ENCODE results near the gene MSANTD2.

The MSANTD2 gene

GRCh38 chr11:124756753-124757227, 43.4 kb downstream of the MSANTD2 start:
- TF ChIP-seq, protein P1, sequence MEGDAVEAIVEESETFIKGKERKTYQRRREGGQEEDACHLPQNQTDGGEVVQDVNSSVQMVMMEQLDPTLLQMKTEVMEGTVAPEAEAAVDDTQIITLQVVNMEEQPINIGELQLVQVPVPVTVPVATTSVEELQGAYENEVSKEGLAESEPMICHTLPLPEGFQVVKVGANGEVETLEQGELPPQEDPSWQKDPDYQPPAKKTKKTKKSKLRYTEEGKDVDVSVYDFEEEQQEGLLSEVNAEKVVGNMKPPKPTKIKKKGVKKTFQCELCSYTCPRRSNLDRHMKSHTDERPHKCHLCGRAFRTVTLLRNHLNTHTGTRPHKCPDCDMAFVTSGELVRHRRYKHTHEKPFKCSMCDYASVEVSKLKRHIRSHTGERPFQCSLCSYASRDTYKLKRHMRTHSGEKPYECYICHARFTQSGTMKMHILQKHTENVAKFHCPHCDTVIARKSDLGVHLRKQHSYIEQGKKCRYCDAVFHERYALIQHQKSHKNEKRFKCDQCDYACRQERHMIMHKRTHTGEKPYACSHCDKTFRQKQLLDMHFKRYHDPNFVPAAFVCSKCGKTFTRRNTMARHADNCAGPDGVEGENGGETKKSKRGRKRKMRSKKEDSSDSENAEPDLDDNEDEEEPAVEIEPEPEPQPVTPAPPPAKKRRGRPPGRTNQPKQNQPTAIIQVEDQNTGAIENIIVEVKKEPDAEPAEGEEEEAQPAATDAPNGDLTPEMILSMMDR (IDR thresholded peaks at IDR 0.05; ENCODE audit: low read depth, low read length), result no peak
- no peak overlapping the region for H3K4me3 ChIP-seq (ENCODE audit: low read depth, low read length)

- TF ChIP-seq, protein P1 (IDR thresholded peaks at IDR 0.05; ENCODE audit: low read depth, low read length), result no peak
- no peak overlapping the region for H3K4me3 ChIP-seq (ENCODE audit: low read depth, low read length)
These were observed 44.0 kb downstream of the MSANTD2 start for GRCh38 chr11:124756033-124756752.

GRCh38 chr11:124754710-124755109, 45.5 kb downstream of the MSANTD2 start:
- TF ChIP-seq, protein P1 (IDR thresholded peaks at IDR 0.05; ENCODE audit: low read depth, low read length), result no peak
- H3K4me3 ChIP-seq (ENCODE audit: low read depth, low read length), result no peak overlapping the region

GRCh38 chr11:124754309-124754708, 45.9 kb downstream of the MSANTD2 start:
- TF ChIP-seq, protein P1 (IDR thresholded peaks at IDR 0.05; ENCODE audit: low read depth, low read length), result no peak
- H3K4me3 ChIP-seq (ENCODE audit: low read depth, low read length), result no peak overlapping the region

GRCh38 chr11:124753624-124754023, 46.6 kb downstream of the MSANTD2 start:
- TF ChIP-seq, protein P1 (IDR thresholded peaks at IDR 0.05; ENCODE audit: low read depth, low read length), result no peak
- no peak overlapping the region for H3K4me3 ChIP-seq (ENCODE audit: low read depth, low read length)

- no peak overlapping the region for H3K4me3 ChIP-seq (ENCODE audit: low read depth, low read length)
These were observed 47.0 kb downstream of the MSANTD2 start for GRCh38 chr11:124753205-124753604.

More at GRCh38 chr11:124753205-124753604, 47.0 kb downstream of the MSANTD2 start:
- TF ChIP-seq, protein P1 (IDR thresholded peaks at IDR 0.05; ENCODE audit: low read depth, low read length), result no peak

All from WI38 (cell line).